Measurements from ENCODE around the gene ZHX3.

DNA sequence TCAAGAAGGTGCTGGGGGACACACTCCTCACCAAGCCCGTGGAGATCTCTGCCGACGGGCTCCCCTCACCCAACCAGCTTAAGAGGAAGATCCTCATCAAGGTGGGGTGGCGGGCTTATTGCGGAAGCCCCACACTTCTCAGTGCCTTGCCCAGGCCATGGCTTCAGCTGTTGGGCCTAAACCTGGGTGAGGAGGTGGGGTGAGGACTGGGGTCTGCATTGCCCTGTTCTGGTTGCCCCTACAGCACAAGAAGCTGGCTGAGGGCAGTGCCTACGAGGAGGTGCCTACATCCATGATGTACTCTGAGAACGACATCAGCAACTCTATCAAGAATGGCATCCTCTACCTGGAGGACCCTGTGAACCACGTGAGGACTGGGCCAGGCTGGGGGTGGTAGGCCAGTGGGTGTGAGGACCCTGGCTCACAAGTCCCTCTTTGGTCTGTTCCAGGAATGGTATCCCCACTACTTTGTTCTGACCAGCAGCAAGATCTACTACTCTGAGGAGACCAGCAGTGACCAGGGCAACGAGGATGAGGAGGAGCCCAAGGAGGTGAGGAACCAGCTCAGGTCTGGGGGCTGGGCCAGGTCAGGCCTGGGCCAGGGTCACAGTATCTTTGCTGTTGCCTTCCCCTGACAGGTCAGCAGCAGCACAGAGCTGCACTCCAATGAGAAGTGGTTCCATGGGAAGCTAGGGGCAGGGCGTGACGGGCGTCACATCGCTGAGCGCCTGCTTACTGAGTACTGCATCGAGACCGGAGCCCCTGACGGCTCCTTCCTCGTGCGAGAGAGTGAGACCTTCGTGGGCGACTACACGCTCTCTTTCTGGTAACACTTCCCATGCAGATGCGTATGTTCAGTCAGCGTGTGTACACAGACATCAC is 152.3 kb downstream of the ZHX3 start:
- TF ChIP-seq, protein P1, sequence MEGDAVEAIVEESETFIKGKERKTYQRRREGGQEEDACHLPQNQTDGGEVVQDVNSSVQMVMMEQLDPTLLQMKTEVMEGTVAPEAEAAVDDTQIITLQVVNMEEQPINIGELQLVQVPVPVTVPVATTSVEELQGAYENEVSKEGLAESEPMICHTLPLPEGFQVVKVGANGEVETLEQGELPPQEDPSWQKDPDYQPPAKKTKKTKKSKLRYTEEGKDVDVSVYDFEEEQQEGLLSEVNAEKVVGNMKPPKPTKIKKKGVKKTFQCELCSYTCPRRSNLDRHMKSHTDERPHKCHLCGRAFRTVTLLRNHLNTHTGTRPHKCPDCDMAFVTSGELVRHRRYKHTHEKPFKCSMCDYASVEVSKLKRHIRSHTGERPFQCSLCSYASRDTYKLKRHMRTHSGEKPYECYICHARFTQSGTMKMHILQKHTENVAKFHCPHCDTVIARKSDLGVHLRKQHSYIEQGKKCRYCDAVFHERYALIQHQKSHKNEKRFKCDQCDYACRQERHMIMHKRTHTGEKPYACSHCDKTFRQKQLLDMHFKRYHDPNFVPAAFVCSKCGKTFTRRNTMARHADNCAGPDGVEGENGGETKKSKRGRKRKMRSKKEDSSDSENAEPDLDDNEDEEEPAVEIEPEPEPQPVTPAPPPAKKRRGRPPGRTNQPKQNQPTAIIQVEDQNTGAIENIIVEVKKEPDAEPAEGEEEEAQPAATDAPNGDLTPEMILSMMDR (conservative IDR thresholded peaks at IDR 0.05; ENCODE audit: low read length): no peak
- no peak for TF ChIP-seq EZH2phosphoT487 (IDR thresholded peaks at IDR 0.05; ENCODE audit: borderline replicate concordance)
